IPS-18c (cell line): ENCODE results near the gene LILRB1.
"Not testable (repeated sequence)": the region's sequence is repeated elsewhere in the genome, so short reads cannot be mapped to it uniquely, and the experiment has no call there.

ENCODE experiments used
- H3K4me3 ChIP-seq: 2 replicates; pipeline ENCODE4 v1.7.0; 2013; ENCODE audit warnings: low read depth, mild to moderate bottlenecking, low read length, moderate library complexity; ENCODE audit not compliant: insufficient read depth
- H3K9me3 ChIP-seq: one replicate; pipeline ENCODE4 v1.6.1; 2013; ENCODE audit warnings: mild to moderate bottlenecking, low read length, moderate library complexity; ENCODE audit not compliant: control insufficient read depth, insufficient read depth

The LILRB1 gene

DNA sequence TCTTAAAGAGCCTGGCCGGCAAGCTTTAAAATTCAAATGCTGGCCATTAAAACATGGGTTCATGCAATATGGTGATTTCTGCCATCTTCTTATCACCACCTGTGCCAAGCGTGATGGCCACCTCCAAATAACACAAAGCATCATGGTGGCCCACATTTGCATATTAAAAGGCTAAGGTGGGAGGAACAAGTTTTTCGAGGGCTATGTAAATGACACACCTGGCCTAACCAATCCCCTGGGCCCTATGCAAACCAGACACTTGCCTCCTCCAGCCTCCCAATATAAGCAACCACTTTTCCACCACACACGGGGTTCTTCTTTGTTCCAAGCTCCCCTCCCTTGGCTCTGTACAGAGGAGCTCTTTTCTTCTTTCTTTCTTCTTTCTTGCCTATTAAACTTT, 46.9 kb downstream of the LILRB1 start:
- Histone ChIP-seq H3K9me3 (peaks cover 2% of the 10 kb centered on the region), H3K4me3 (no peak overlapping the region)

DNA sequence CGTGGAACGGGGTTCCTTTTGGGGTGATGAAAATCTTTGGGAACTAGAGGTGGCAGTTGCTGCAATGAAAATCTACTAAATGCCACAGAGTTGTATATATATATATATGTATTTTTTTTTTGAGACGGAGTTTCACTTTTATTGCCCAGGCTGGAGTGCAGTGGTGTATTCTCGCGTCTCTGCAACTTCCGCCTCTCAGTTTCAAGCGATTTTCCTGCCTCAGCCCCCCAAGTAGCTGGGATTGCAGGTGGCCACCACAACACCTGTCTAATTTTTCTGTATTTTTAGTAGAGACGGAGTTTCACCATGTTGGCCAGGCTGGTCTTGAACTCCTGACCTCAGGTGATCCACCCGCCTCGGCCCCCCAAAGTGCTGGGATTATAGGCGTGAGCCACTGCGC, 51.3 kb downstream of the LILRB1 start:
- H3K4me3 ChIP-seq, H3K9me3 ChIP-seq: not testable (repeated sequence)

DNA sequence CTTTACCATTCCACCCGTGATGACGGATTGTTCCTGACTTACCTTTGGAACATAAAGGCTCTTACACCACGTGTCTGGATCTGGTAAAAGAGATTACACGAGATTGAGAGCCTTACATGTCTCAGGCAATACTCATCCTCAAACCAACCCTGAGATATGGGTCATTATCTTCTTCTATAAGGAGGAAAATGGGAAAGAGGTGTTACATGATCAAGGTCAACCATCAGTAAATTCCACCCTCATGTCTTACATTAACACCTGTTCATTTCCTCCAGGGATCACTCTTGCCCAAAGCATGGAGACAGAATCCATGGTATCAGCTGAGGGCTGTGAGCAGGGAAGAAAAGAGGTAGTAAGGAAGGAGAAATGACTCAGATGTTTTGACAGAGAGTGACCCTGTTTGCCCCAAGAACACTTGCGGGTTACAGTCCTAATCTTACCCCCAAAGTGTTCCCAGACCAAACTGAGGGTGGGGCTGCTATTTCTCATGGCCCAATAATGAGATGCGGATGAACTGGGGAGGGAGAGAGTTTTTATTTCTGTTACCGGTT, 52.1 kb downstream of the LILRB1 start:
- H3K9me3 ChIP-seq, result peaks cover 8% of the 10 kb centered on the region
- H3K4me3 ChIP-seq, result no peak overlapping the region

DNA sequence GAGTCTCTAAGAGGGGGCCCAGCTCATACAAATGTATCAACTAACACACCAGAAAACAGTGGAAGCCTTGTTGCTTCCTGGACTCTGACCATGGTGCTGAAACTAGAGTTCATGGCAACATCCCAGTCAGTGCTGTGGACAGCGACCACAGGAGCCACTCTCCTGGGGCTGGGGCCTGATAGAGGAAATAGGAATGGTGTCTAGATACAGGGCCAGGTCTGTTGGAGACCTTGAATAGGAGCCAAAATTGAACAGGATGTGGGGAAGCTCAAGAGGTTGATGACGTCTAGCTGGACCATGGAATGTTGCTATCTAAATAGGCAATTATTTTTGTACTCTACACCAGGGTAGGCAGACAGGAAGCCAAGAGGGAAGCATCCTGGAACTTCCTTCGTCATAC, 54.2 kb downstream of the LILRB1 start:
- no peak overlapping the region for H3K4me3 ChIP-seq
- H3K9me3 ChIP-seq, result peaks cover 6% of the 10 kb centered on the region
